Stomach (tissue), 4 donors: ENCODE results near the gene CORO2B.

Source experiments
- EP300 ChIP-seq: sonication (generic); formaldehyde crosslinking; IDR thresholded peaks from one replicate; pipeline ENCODE4 v1.6.1; 2017; ENCODE audit warnings: antibody characterized with exemption
- POLR2A ChIP-seq, 4 donors: fragments of 450-650 bp; IDR thresholded peaks; one replicate each; pipeline ENCODE4 v1.6.1; 2016; ENCODE audit warnings: antibody characterized with exemption in 4 of 4, control low read depth in 2 of 4, mild to moderate bottlenecking in 1 of 4, moderate library complexity in 1 of 4
- POLR2AphosphoS5 ChIP-seq, 3 donors: sonication (generic); formaldehyde crosslinking; IDR thresholded peaks; one replicate each; pipeline ENCODE4 v1.6.1; 2016; ENCODE audit warnings: antibody characterized with exemption in 3 of 3
- TF ChIP-seq, protein P1 (sequence below), 7 experiments: fragments of 450-650 bp in 4 of 7; fragments of 200-600 bp in 3 of 7; sonication (generic) in 3 of 7; IDR thresholded peaks; one replicate each; pipeline ENCODE4 v1.5.1; 2016 to 2019; ENCODE audit warnings: antibody characterized with exemption in 7 of 7, control low read depth in 2 of 7, mild to moderate bottlenecking in 1 of 7

DNA sequence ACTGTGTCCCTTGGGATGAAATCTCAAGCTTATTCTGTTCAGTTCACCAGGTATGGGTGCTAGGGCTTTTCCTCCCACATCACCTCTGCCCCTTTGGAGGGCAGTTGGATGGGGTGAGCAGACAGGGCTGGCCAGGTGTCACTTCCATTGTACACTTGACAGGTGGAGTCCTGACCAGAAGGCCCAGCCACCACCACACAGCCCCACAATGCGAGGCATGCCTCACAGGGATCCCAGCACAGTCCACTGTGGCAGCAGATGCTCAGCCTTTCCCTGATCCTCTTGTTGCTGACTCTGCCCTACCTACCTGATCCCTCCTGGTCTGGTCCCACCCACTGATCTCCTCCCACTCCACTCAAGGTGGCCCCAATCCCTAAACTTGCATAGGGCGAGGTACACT lies 153.7 kb downstream of the CORO2B start:
- TF ChIP-seq POLR2AphosphoS5 (IDR thresholded peaks at IDR 0.05) = no peak
- TF ChIP-seq POLR2A (IDR thresholded peaks at IDR 0.05) = no peak
- TF ChIP-seq, protein P1, sequence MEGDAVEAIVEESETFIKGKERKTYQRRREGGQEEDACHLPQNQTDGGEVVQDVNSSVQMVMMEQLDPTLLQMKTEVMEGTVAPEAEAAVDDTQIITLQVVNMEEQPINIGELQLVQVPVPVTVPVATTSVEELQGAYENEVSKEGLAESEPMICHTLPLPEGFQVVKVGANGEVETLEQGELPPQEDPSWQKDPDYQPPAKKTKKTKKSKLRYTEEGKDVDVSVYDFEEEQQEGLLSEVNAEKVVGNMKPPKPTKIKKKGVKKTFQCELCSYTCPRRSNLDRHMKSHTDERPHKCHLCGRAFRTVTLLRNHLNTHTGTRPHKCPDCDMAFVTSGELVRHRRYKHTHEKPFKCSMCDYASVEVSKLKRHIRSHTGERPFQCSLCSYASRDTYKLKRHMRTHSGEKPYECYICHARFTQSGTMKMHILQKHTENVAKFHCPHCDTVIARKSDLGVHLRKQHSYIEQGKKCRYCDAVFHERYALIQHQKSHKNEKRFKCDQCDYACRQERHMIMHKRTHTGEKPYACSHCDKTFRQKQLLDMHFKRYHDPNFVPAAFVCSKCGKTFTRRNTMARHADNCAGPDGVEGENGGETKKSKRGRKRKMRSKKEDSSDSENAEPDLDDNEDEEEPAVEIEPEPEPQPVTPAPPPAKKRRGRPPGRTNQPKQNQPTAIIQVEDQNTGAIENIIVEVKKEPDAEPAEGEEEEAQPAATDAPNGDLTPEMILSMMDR (IDR thresholded peaks at IDR 0.05) = no peak
- TF ChIP-seq EP300 = no peak
